IMR-90 (cell line): ENCODE measurements around the gene GTSE1. TPM values are rescaled to one million over a fixed set of nuclear protein-coding genes. Genes with fewer than 3 reads are reported as not detected.

Source experiments
- ATAC-seq: fragments of 200-7000 bp; cut with Tn5 transposase; 2 replicates; pipeline ENCODE4 v1.9.1; 2020; ENCODE audit warnings: low read depth, mild to moderate bottlenecking, moderate library complexity
- BruUV-seq: library from RNA; stranded (reverse); fragments of 400-500 nt; replicated peaks from 2 replicates; lab custom pipeline; 2021; lab: Mats Ljungman, UMichigan
- CTCF ChIA-PET: fragments of 300-600 bp; formaldehyde crosslinking; extraction: SDS; loops from one replicate; lab custom pipeline; 2021; ENCODE audit warnings: antibody characterized with exemption; lab: Yijun Ruan, JAX
- POLR2A ChIA-PET: fragments of 300-600 bp; sonication (Branson Sonifier 250); formaldehyde crosslinking; loops from one replicate; lab custom pipeline; 2022; ENCODE audit warnings: antibody characterized with exemption; ENCODE audit not compliant: unreplicated experiment; lab: Charles Lee
- DNase-seq: peaks from one replicate; pipeline ENCODE4 v3.0.0; 2013
- H2AFZ ChIP-seq: replicated peaks from 2 replicates; pipeline ENCODE3; 2013; ENCODE audit warnings: low read length, mild to moderate bottlenecking; ENCODE audit not compliant: poor library complexity
- H2AK5ac ChIP-seq: 2 replicates; pipeline ENCODE4 v1.6.1; 2013; ENCODE audit warnings: low read depth, low read length, inconsistent platforms
- H2AK9ac ChIP-seq: replicated peaks from 2 replicates; pipeline ENCODE3; 2013; ENCODE audit warnings: mild to moderate bottlenecking, low read depth, low read length, moderate library complexity; ENCODE audit not compliant: poor library complexity
- H2BK120ac ChIP-seq: 2 replicates; pipeline ENCODE4 v1.6.1; 2013; ENCODE audit warnings: low read depth, low read length, inconsistent platforms
- H2BK15ac ChIP-seq: 3 replicates; pipeline ENCODE4 v1.6.1; 2013; ENCODE audit warnings: low read depth, low read length, inconsistent platforms
- H2BK20ac ChIP-seq: 2 replicates; pipeline ENCODE4 v1.6.1; 2013; ENCODE audit warnings: low read depth, mild to moderate bottlenecking, inconsistent platforms, low read length, moderate library complexity
- H2BK5ac ChIP-seq: 2 replicates; pipeline ENCODE4 v1.6.1; 2013; ENCODE audit warnings: mild to moderate bottlenecking, low read depth, low read length, inconsistent platforms; ENCODE audit not compliant: poor library complexity, severe bottlenecking
- H3K14ac ChIP-seq: replicated peaks from 2 replicates; pipeline ENCODE4 v1.6.1; 2013; ENCODE audit warnings: low read depth, low read length, inconsistent platforms
- H3K18ac ChIP-seq: 2 replicates; pipeline ENCODE4 v1.6.1; 2013; ENCODE audit warnings: low read depth, low read length, control low read depth
- H3K23ac ChIP-seq: 2 replicates; pipeline ENCODE4 v1.6.1; 2013; ENCODE audit warnings: low read depth, low read length, inconsistent platforms
- H3K27ac ChIP-seq: 2 replicates; pipeline ENCODE4 v1.5.1; 2013; ENCODE audit warnings: mild to moderate bottlenecking, control low read depth, low read length; ENCODE audit not compliant: insufficient read depth
- H3K27me3 ChIP-seq: 2 replicates; pipeline ENCODE4 v1.6.1; 2013; ENCODE audit warnings: low read length; ENCODE audit not compliant: control insufficient read depth, insufficient read depth
- H3K36me3 ChIP-seq: 2 replicates; pipeline ENCODE4 v1.6.1; 2013; ENCODE audit warnings: low read length, mixed read lengths; ENCODE audit not compliant: control insufficient read depth, insufficient read depth
- H3K4ac ChIP-seq: 2 replicates; pipeline ENCODE4 v1.6.1; 2013; ENCODE audit warnings: low read depth, low read length, inconsistent platforms
- H3K4me1 ChIP-seq: 2 replicates; pipeline ENCODE4 v1.6.1; 2013; ENCODE audit warnings: low read length, mixed read lengths; ENCODE audit not compliant: control insufficient read depth, insufficient read depth
- H3K4me2 ChIP-seq: 2 replicates; pipeline ENCODE4 v1.6.1; 2013; ENCODE audit warnings: low read depth, mild to moderate bottlenecking, control low read depth, low read length, moderate library complexity
- H3K4me3 ChIP-seq: 2 replicates; pipeline ENCODE4 v1.5.1; 2013; ENCODE audit warnings: low read depth, mild to moderate bottlenecking, control low read depth, low read length, moderate library complexity; ENCODE audit not compliant: insufficient read depth
- H3K56ac ChIP-seq: 2 replicates; pipeline ENCODE4 v1.6.1; 2013; ENCODE audit warnings: low read length, inconsistent platforms; ENCODE audit not compliant: insufficient read depth; ENCODE audit errors: extremely low read depth
- H3K79me1 ChIP-seq, 2 experiments: 2 replicates each; pipeline ENCODE4 v1.6.1; 2013; ENCODE audit warnings: low read length in 2 of 2, inconsistent platforms in 1 of 2, low read depth in 1 of 2
- H3K9ac ChIP-seq: 2 replicates; pipeline ENCODE4 v1.6.1; 2013; ENCODE audit warnings: low read depth, low read length, control low read depth
- H3K9me1 ChIP-seq: 2 replicates; pipeline ENCODE4 v1.6.1; 2013; ENCODE audit warnings: low read length, inconsistent platforms; ENCODE audit not compliant: insufficient read depth
- H3K9me3 ChIP-seq: 2 replicates; pipeline ENCODE4 v1.6.1; 2013; ENCODE audit warnings: low read length; ENCODE audit not compliant: control insufficient read depth, insufficient read depth
- H4K20me1 ChIP-seq: 2 replicates; pipeline ENCODE4 v1.6.1; 2013; ENCODE audit warnings: low read length, inconsistent platforms; ENCODE audit not compliant: insufficient read depth
- H4K5ac ChIP-seq: 2 replicates; pipeline ENCODE4 v1.6.1; 2013; ENCODE audit warnings: mild to moderate bottlenecking, low read depth, low read length, control low read depth
- H4K8ac ChIP-seq, 2 experiments: 2 replicates each; pipeline ENCODE4 v1.6.1; 2013; ENCODE audit warnings: low read depth in 2 of 2, low read length in 2 of 2, control low read depth in 1 of 2, inconsistent platforms in 1 of 2
- H4K91ac ChIP-seq: 2 replicates; pipeline ENCODE4 v1.6.1; 2013; ENCODE audit warnings: low read depth, low read length, inconsistent platforms; ENCODE audit not compliant: insufficient read depth
- BHLHE40 ChIP-seq: fragments of 150-350 bp; IDR thresholded peaks from 2 replicates; pipeline ENCODE4 v1.6.1; 2016; ENCODE audit warnings: mild to moderate bottlenecking, low read depth, low read length
- CEBPB ChIP-seq: IDR thresholded peaks from 2 replicates; pipeline ENCODE4 v1.6.1; 2012; ENCODE audit warnings: low read depth, low read length, improper control_type of control experiment
- CHD1 ChIP-seq: IDR thresholded peaks from 2 replicates; pipeline ENCODE4 v1.6.1; 2012; ENCODE audit warnings: low read depth, low read length, improper control_type of control experiment
- FOS ChIP-seq: fragments of 150-350 bp; IDR thresholded peaks from 2 replicates; pipeline ENCODE4 v1.6.1; 2016; ENCODE audit warnings: low read depth, low read length
- MAFK ChIP-seq: IDR thresholded peaks from 2 replicates; pipeline ENCODE4 v1.6.1; 2012; ENCODE audit warnings: low read depth, low read length, improper control_type of control experiment
- MXI1 ChIP-seq: IDR thresholded peaks from 2 replicates; pipeline ENCODE4 v1.6.1; 2012; ENCODE audit warnings: low read depth, mild to moderate bottlenecking, low read length, moderate library complexity, borderline replicate concordance
- NFE2L2 ChIP-seq: fragments of 150-350 bp; IDR thresholded peaks from 2 replicates; pipeline ENCODE4 v1.6.1; 2016; ENCODE audit warnings: low read depth, mild to moderate bottlenecking, low read length
- POLR2A ChIP-seq: IDR thresholded peaks from 2 replicates; pipeline ENCODE4 v1.6.1; 2012; ENCODE audit warnings: mild to moderate bottlenecking, low read depth, low read length
- RAD21 ChIP-seq: IDR thresholded peaks from 2 replicates; pipeline ENCODE4 v1.6.1; 2012; ENCODE audit warnings: low read length, improper control_type of control experiment
- RFX5 ChIP-seq: IDR thresholded peaks from 2 replicates; pipeline ENCODE4 v1.8.0; 2012; ENCODE audit warnings: low read depth, mild to moderate bottlenecking, low read length, moderate library complexity
- SMC3 ChIP-seq: fragments of 150-350 bp; IDR thresholded peaks from 2 replicates; pipeline ENCODE4 v1.6.1; 2016; ENCODE audit warnings: low read depth, mild to moderate bottlenecking, antibody characterized with exemption, low read length, moderate library complexity
- WGBS, 2 experiments: methylation state at CpG; one replicate each; pipeline versions ENCODE4 v1.1.5 to v1.1.7; 2013; ENCODE audit warnings: missing lambda C conversion rate in 2 of 2; ENCODE audit not compliant: insufficient read length in 1 of 2; ENCODE audit errors: extremely low coverage in 2 of 2; 5-methylcytosine and 5-hydroxymethylcytosine counted together
- dilution Hi-C: fragments of 300-500 bp; cut with HindIII; formaldehyde crosslinking; loops from one replicate; pipeline ENCODE4 v1.14.3; 2018; ENCODE audit warnings: low sequenced_read_pairs; ENCODE audit not compliant: unreplicated experiment
- in situ Hi-C: fragments of 300-500 bp; cut with MboI; formaldehyde crosslinking; loops from 3 replicates; pipeline ENCODE4 v1.14.3; 2019; ENCODE audit warnings: low sequenced_read_pairs, inconsistent platforms, mixed read lengths
- intact Hi-C: fragments of 100-400 bp; cut with micrococcal nuclease; formaldehyde crosslinking; loops from 2 replicates; pipeline ENCODE4 v1.10.0; 2022
- polyA plus RNA-seq, 3 experiments: library from polyadenylated mRNA; depleted of rRNA; stranded (reverse); fragments of >200 nt; gene quantifications; 2 replicates each; pipeline ENCODE4 v1.2.3, GENCODE V29; 2012; ENCODE audit warnings: low replicate concordance in 1 of 3
- total RNA-seq: library from RNA; depleted of rRNA; stranded (reverse); fragments of >200 nt; gene quantifications from 2 replicates; pipeline ENCODE4 v1.2.3, GENCODE V29; 2012
- TF ChIP-seq, protein P1 (sequence below): conservative IDR thresholded peaks from 2 replicates; pipeline ENCODE4 v1.5.1; 2012; ENCODE audit warnings: mild to moderate bottlenecking, low read depth, low read length, improper control_type of control experiment
- TF ChIP-seq, protein P2 (sequence below): fragments of 150-350 bp; IDR thresholded peaks from 2 replicates; pipeline ENCODE4 v1.6.1; 2016; ENCODE audit warnings: low read depth, mild to moderate bottlenecking, low read length, moderate library complexity, borderline replicate concordance
- TF ChIP-seq, protein P3 (sequence below): fragments of 150-350 bp; IDR thresholded peaks from 2 replicates; pipeline ENCODE4 v1.6.1; 2017; ENCODE audit warnings: mild to moderate bottlenecking, antibody characterized with exemption, low read length, low read depth

The GTSE1 gene
- total and polyA plus RNA-seq, 2 of the 4 experiments (the other 2 are of a cell fraction) = 5.9 to 17.1 TPM

DNA sequence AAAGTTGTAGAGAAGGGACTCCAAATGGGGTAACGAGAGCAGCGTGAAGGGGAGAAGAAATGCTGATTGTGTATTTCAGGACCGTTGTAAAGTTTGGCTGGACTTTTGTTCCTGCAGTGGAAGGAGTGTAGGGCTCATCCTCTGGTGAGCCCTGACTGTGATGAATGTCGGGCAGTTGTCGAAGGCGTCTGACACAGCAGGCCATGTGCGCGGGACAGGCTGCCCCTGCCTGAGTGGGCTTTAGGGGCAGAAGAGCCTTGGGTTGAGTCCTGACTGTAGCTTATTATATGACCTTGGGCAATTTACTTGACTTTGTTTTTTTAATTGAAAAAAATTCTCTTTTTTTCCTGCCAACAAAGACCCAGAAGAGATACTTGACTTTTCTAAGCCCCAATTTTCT, 42.0 kb downstream of the GTSE1 start:
- ATAC-seq (no peak), DNase-seq (no peak)
- H2BK120ac ChIP-seq = no peak overlapping the region
- H2AFZ ChIP-seq = no peak overlapping the region
- H4K8ac ChIP-seq = no peak overlapping the region
- no peak overlapping the region for H3K23ac ChIP-seq
- no peak overlapping the region for H3K27ac ChIP-seq
- no peak overlapping the region for H3K9ac ChIP-seq
- in situ Hi-C loops = no loop called here
- CTCF ChIA-PET = interaction anchor here (0.6 kb wide), 1 partner anchor 11 kb away, joined by 4 read pairs; no protein-coding TSS in a partner anchor
- no peaks in the 10 kb centered on the region for H3K9me3 ChIP-seq
- no peak overlapping the region for H3K18ac ChIP-seq
- H2AK9ac ChIP-seq = no peak overlapping the region
- no peak overlapping the region for H2BK5ac ChIP-seq
- TF ChIP-seq MAFK (no peak), RAD21 (no peak), NFE2L2 (no peak), POLR2A (no peak), RFX5 (no peak), MXI1 (no peak), FOS (no peak), SMC3 (no peak), CEBPB (no peak), CHD1 (no peak), BHLHE40 (no peak)
- TF ChIP-seq, protein P1, sequence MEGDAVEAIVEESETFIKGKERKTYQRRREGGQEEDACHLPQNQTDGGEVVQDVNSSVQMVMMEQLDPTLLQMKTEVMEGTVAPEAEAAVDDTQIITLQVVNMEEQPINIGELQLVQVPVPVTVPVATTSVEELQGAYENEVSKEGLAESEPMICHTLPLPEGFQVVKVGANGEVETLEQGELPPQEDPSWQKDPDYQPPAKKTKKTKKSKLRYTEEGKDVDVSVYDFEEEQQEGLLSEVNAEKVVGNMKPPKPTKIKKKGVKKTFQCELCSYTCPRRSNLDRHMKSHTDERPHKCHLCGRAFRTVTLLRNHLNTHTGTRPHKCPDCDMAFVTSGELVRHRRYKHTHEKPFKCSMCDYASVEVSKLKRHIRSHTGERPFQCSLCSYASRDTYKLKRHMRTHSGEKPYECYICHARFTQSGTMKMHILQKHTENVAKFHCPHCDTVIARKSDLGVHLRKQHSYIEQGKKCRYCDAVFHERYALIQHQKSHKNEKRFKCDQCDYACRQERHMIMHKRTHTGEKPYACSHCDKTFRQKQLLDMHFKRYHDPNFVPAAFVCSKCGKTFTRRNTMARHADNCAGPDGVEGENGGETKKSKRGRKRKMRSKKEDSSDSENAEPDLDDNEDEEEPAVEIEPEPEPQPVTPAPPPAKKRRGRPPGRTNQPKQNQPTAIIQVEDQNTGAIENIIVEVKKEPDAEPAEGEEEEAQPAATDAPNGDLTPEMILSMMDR = no peak
- TF ChIP-seq, protein P2, sequence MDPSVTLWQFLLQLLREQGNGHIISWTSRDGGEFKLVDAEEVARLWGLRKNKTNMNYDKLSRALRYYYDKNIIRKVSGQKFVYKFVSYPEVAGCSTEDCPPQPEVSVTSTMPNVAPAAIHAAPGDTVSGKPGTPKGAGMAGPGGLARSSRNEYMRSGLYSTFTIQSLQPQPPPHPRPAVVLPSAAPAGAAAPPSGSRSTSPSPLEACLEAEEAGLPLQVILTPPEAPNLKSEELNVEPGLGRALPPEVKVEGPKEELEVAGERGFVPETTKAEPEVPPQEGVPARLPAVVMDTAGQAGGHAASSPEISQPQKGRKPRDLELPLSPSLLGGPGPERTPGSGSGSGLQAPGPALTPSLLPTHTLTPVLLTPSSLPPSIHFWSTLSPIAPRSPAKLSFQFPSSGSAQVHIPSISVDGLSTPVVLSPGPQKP = no peak
- TF ChIP-seq, protein P3, sequence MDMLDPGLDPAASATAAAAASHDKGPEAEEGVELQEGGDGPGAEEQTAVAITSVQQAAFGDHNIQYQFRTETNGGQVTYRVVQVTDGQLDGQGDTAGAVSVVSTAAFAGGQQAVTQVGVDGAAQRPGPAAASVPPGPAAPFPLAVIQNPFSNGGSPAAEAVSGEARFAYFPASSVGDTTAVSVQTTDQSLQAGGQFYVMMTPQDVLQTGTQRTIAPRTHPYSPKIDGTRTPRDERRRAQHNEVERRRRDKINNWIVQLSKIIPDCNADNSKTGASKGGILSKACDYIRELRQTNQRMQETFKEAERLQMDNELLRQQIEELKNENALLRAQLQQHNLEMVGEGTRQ = no peak
- H3K27me3 ChIP-seq = no peaks in the 10 kb centered on the region
- H3K36me3 ChIP-seq = peaks cover 42% of the 10 kb centered on the region
- dilution Hi-C loops = no loop called here
- no peak overlapping the region for H4K91ac ChIP-seq
- WGBS, 2 experiments = 86% methylated on average over 8 of the region's 8 CpGs; no CpG with 5 or more reads in 1 of the 2 experiments
- no peak overlapping the region for H3K4ac ChIP-seq
- peaks cover 6% of the 10 kb centered on the region; the same call in 1 of the 2 replicates for H3K9me1 ChIP-seq
- H3K4me3 ChIP-seq = no peak overlapping the region
- no peak overlapping the region for H2AK5ac ChIP-seq
- BruUV-seq = no TSS peak
- H3K4me2 ChIP-seq = no peak overlapping the region
- H3K79me1 ChIP-seq = peaks cover 34 to 41% of the 10 kb centered on the region in 2 experiments
- no peak overlapping the region for H4K5ac ChIP-seq
- POLR2A ChIA-PET = no interaction called here
- no peak overlapping the region for H2BK15ac ChIP-seq
- H3K4me1 ChIP-seq = peaks cover 2% of the 10 kb centered on the region; the same call in 1 of the 2 replicates
- intact Hi-C loops = no loop called here
- H2BK20ac ChIP-seq = no peak overlapping the region
- no peak overlapping the region for H3K14ac ChIP-seq
- peaks cover 9% of the 10 kb centered on the region; the same call in 1 of the 2 replicates for H4K20me1 ChIP-seq
- H3K56ac ChIP-seq = no peak overlapping the region
